Skeletal muscle satellite cell (primary cell): ENCODE results near the gene CAT.
A peak's percentile ranks its signal among the peaks of the same experiment; 100 is the strongest.

Experiments
- H3K27me3 ChIP-seq: 2 replicates; pipeline ENCODE4 v1.7.0; 2013; ENCODE audit warnings: low read length; ENCODE audit not compliant: control insufficient read depth, insufficient read depth
- H3K36me3 ChIP-seq: 2 replicates; pipeline ENCODE4 v1.7.0; 2013; ENCODE audit warnings: mild to moderate bottlenecking, control low read depth, low read length; ENCODE audit not compliant: insufficient read depth
- H3K4me1 ChIP-seq: 2 replicates; pipeline ENCODE4 v1.7.0; 2013; ENCODE audit warnings: low read length; ENCODE audit not compliant: control insufficient read depth, insufficient read depth
- H3K4me2 ChIP-seq: 2 replicates; pipeline ENCODE4 v1.7.0; 2013; ENCODE audit warnings: mild to moderate bottlenecking, low read length
- H3K4me3 ChIP-seq: 2 replicates; pipeline ENCODE4 v1.7.0; 2013; ENCODE audit warnings: low read length
- H3K9ac ChIP-seq: 2 replicates; pipeline ENCODE4 v1.7.0; 2013; ENCODE audit warnings: mild to moderate bottlenecking, low read depth, low read length, moderate library complexity
- H3K9me3 ChIP-seq: replicated peaks from 2 replicates; pipeline ENCODE4 v1.7.0; 2013; ENCODE audit warnings: mild to moderate bottlenecking, control low read depth, low read length

Gene CAT

GRCh38 chr11:34487430-34487829 is 48.7 kb downstream of the CAT start:
- Histone ChIP-seq H3K36me3 (no peaks in the 10 kb centered on the region), H3K4me1 (no peaks in the 10 kb centered on the region), H3K4me2 (no peak overlapping the region), H3K9me3 (no peaks in the 10 kb centered on the region), H3K27me3 (peaks cover 60% of the 10 kb centered on the region), H3K9ac (no peak overlapping the region), H3K4me3 (no peak overlapping the region)

GRCh38 chr11:34488855-34489557 is 50.3 kb downstream of the CAT start:
- H3K9me3 ChIP-seq: no peaks in the 10 kb centered on the region
- H3K4me1 ChIP-seq: no peaks in the 10 kb centered on the region
- peaks cover 68% of the 10 kb centered on the region for H3K27me3 ChIP-seq
- no peak overlapping the region for H3K4me2 ChIP-seq
- H3K9ac ChIP-seq: no peak overlapping the region
- no peak overlapping the region for H3K4me3 ChIP-seq
- no peaks in the 10 kb centered on the region for H3K36me3 ChIP-seq

GRCh38 chr11:34490304-34490703 is 51.6 kb downstream of the CAT start:
- peaks cover 74% of the 10 kb centered on the region for H3K27me3 ChIP-seq

GRCh38 chr11:34492806-34493414 is 54.2 kb downstream of the CAT start:
- Histone ChIP-seq H3K4me2 (no peak overlapping the region), H3K36me3 (no peaks in the 10 kb centered on the region), H3K9me3 (no peaks in the 10 kb centered on the region), H3K4me1 (no peaks in the 10 kb centered on the region), H3K27me3 (peaks cover 58% of the 10 kb centered on the region), H3K4me3 (no peak overlapping the region), H3K9ac (no peak overlapping the region)

More at GRCh38 chr11:34490304-34490703, 51.6 kb downstream of the CAT start:
- Histone ChIP-seq H3K36me3 (no peaks in the 10 kb centered on the region), H3K9me3 (no peaks in the 10 kb centered on the region), H3K4me1 (no peaks in the 10 kb centered on the region), H3K4me2 (no peak overlapping the region), H3K4me3 (no peak overlapping the region), H3K9ac (no peak overlapping the region)

- no peak overlapping the region for H3K4me3 ChIP-seq
- H3K4me2 ChIP-seq: no peak overlapping the region
- no peaks in the 10 kb centered on the region for H3K9me3 ChIP-seq
- peaks cover 56% of the 10 kb centered on the region for H3K27me3 ChIP-seq
- no peak overlapping the region for H3K9ac ChIP-seq
- H3K4me1 ChIP-seq: no peaks in the 10 kb centered on the region
- H3K36me3 ChIP-seq: no peaks in the 10 kb centered on the region
Observed at GRCh38 chr11:34493468-34493867, 54.7 kb downstream of the CAT start.

- Histone ChIP-seq H3K27me3 (peaks cover 52% of the 10 kb centered on the region), H3K9me3 (no peaks in the 10 kb centered on the region), H3K9ac (no peak overlapping the region), H3K36me3 (no peaks in the 10 kb centered on the region), H3K4me3 (no peak overlapping the region), H3K4me1 (no peaks in the 10 kb centered on the region), H3K4me2 (no peak overlapping the region)
Observed at GRCh38 chr11:34493926-34494595, 55.3 kb downstream of the CAT start.

- Histone ChIP-seq H3K4me1 (no peaks in the 10 kb centered on the region), H3K9me3 (no peaks in the 10 kb centered on the region), H3K36me3 (no peaks in the 10 kb centered on the region), H3K4me3 (no peak overlapping the region), H3K27me3 (peaks cover 48% of the 10 kb centered on the region), H3K4me2 (no peak overlapping the region), H3K9ac (no peak overlapping the region)
Observed at GRCh38 chr11:34495239-34495723, 56.5 kb downstream of the CAT start.

GRCh38 chr11:34495724-34496377 is 57.1 kb downstream of the CAT start:
- no peak overlapping the region for H3K9ac ChIP-seq
- peaks cover under 1% of the 10 kb centered on the region for H3K4me1 ChIP-seq
- H3K4me3 ChIP-seq: no peak overlapping the region
- H3K4me2 ChIP-seq: no peak overlapping the region
- H3K9me3 ChIP-seq: no peaks in the 10 kb centered on the region
- H3K36me3 ChIP-seq: no peaks in the 10 kb centered on the region
- H3K27me3 ChIP-seq: peaks cover 49% of the 10 kb centered on the region

- peaks cover 29% of the 10 kb centered on the region for H3K27me3 ChIP-seq
- no peak overlapping the region for H3K4me3 ChIP-seq
- H3K9ac ChIP-seq: no peak overlapping the region
- H3K4me1 ChIP-seq: peaks cover 17% of the 10 kb centered on the region
- H3K4me2 ChIP-seq: no peak overlapping the region
- no peaks in the 10 kb centered on the region for H3K9me3 ChIP-seq
- no peaks in the 10 kb centered on the region for H3K36me3 ChIP-seq
Observed at GRCh38 chr11:34499719-34500500, 61.2 kb downstream of the CAT start.

- H3K4me1 ChIP-seq: peaks cover 17% of the 10 kb centered on the region
- peak overlapping the region; percentile 7 for H3K9ac ChIP-seq
- H3K27me3 ChIP-seq: peaks cover 21% of the 10 kb centered on the region
Observed at GRCh38 chr11:34501500-34501899, 62.8 kb downstream of the CAT start.

GRCh38 chr11:34501949-34502348 is 63.2 kb downstream of the CAT start:
- H3K36me3 ChIP-seq: no peaks in the 10 kb centered on the region
- H3K4me3 ChIP-seq: no peak overlapping the region
- H3K4me1 ChIP-seq: peaks cover 17% of the 10 kb centered on the region
- peaks cover 21% of the 10 kb centered on the region for H3K27me3 ChIP-seq
- H3K9me3 ChIP-seq: no peaks in the 10 kb centered on the region
- H3K9ac ChIP-seq: peak overlapping the region; percentile 7
- H3K4me2 ChIP-seq: peak overlapping the region; percentile 41

More at GRCh38 chr11:34501500-34501899, 62.8 kb downstream of the CAT start:
- no peak overlapping the region for H3K4me3 ChIP-seq
- no peaks in the 10 kb centered on the region for H3K36me3 ChIP-seq
- H3K4me2 ChIP-seq: peak overlapping the region; percentile 41
- H3K9me3 ChIP-seq: no peaks in the 10 kb centered on the region
